WTC11 (cell line): ENCODE data around the gene IGSF23. TPM values are rescaled to one million over a fixed set of nuclear protein-coding genes. Genes with fewer than 3 reads are reported as not detected.

Experiments used
- ATAC-seq: fragments of 200-7000 bp; cut with Tn5 transposase; 2 replicates; pipeline ENCODE4 v1.10.0; 2021; ENCODE audit warnings: mild to moderate bottlenecking, moderate library complexity
- CTCF ChIA-PET: fragments of 300-600 bp; sonication (Branson Sonifier 250); formaldehyde crosslinking; loops from one replicate; lab custom pipeline; 2021; ENCODE audit warnings: antibody characterized with exemption; lab: Charles Lee
- POLR2A ChIA-PET: fragments of 350-600 bp; sonication (Branson Sonifier 250); formaldehyde crosslinking; loops from one replicate; lab custom pipeline; 2021; ENCODE audit warnings: antibody characterized with exemption; lab: Charles Lee
- DNase-seq: peaks from one replicate; pipeline ENCODE4 v3.0.0; 2021; ENCODE audit warnings: low spot score
- H3K27ac Mint-ChIP-seq: 2 replicates; pipeline ENCODE4 v1.8.0; 2021; ENCODE audit warnings: mixed read lengths
- H3K27me3 Mint-ChIP-seq: 2 replicates; pipeline ENCODE4 v1.8.0; 2021; ENCODE audit warnings: low read depth, mild to moderate bottlenecking, moderate library complexity, mixed read lengths
- H3K36me3 Mint-ChIP-seq: 2 replicates; pipeline ENCODE4 v1.8.0; 2021; ENCODE audit warnings: mixed read lengths
- H3K4me1 Mint-ChIP-seq: 2 replicates; pipeline ENCODE4 v1.8.0; 2022; ENCODE audit warnings: mixed read lengths
- H3K4me3 Mint-ChIP-seq: 2 replicates; pipeline ENCODE4 v1.8.0; 2021; ENCODE audit warnings: mild to moderate bottlenecking, moderate library complexity, mixed read lengths
- H3K9me3 Mint-ChIP-seq: 2 replicates; pipeline ENCODE4 v1.8.0; 2021; ENCODE audit warnings: mixed read lengths
- CBFB ChIP-seq: sonication (generic); formaldehyde crosslinking; IDR thresholded peaks from 2 replicates; pipeline ENCODE4 v1.8.1; 2022; ENCODE audit warnings: mild to moderate bottlenecking, low read depth, missing genetic modification reagents
- ELF4 ChIP-seq: sonication (generic); formaldehyde crosslinking; IDR thresholded peaks from 2 replicates; pipeline ENCODE4 v1.8.1; 2022; ENCODE audit warnings: low read depth, mild to moderate bottlenecking, moderate library complexity, missing genetic modification reagents
- ETV6 ChIP-seq: sonication (generic); formaldehyde crosslinking; IDR thresholded peaks from 2 replicates; pipeline ENCODE4 v1.8.1; 2022; ENCODE audit warnings: mild to moderate bottlenecking, missing genetic modification reagents
- IRF1 ChIP-seq: sonication (generic); formaldehyde crosslinking; IDR thresholded peaks from 2 replicates; pipeline ENCODE4 v1.8.0; 2023; ENCODE audit warnings: missing genetic modification reagents
- MXD4 ChIP-seq: fragments of 250-450 bp; sonication (Bioruptor Pico); IDR thresholded peaks from 2 replicates; pipeline ENCODE4 v1.8.0; 2021; ENCODE audit warnings: mild to moderate bottlenecking, moderate library complexity, borderline replicate concordance
- NFATC4 ChIP-seq: fragments of 250-450 bp; sonication (Bioruptor Pico); IDR thresholded peaks from 2 replicates; pipeline ENCODE4 v1.9.0; 2021; ENCODE audit warnings: mild to moderate bottlenecking
- NFE2L1 ChIP-seq: sonication (generic); formaldehyde crosslinking; IDR thresholded peaks from 2 replicates; pipeline ENCODE4 v1.8.1; 2023; ENCODE audit warnings: missing genetic modification reagents
- NR2C2 ChIP-seq: sonication (generic); formaldehyde crosslinking; IDR thresholded peaks from 2 replicates; pipeline ENCODE4 v1.8.0; 2022; ENCODE audit warnings: mild to moderate bottlenecking, missing genetic modification reagents
- PRDM15 ChIP-seq: sonication (generic); formaldehyde crosslinking; IDR thresholded peaks from 2 replicates; pipeline ENCODE4 v1.8.0; 2022; ENCODE audit warnings: missing genetic modification reagents
- PREB ChIP-seq: sonication (generic); formaldehyde crosslinking; IDR thresholded peaks from 2 replicates; pipeline ENCODE4 v1.8.1; 2022; ENCODE audit warnings: mild to moderate bottlenecking, missing genetic modification reagents, moderate library complexity, borderline replicate concordance
- RORB ChIP-seq: fragments of 250-450 bp; sonication (Bioruptor Pico); IDR thresholded peaks from 2 replicates; pipeline ENCODE4 v1.9.0; 2021; ENCODE audit warnings: mild to moderate bottlenecking
- STAT6 ChIP-seq: sonication (generic); formaldehyde crosslinking; conservative IDR thresholded peaks from 2 replicates; pipeline ENCODE4 v1.8.1; 2023; ENCODE audit warnings: mild to moderate bottlenecking, low read depth, missing genetic modification reagents, moderate library complexity
- ZNF219 ChIP-seq: sonication (generic); formaldehyde crosslinking; IDR thresholded peaks from 2 replicates; pipeline ENCODE4 v1.8.0; 2023; ENCODE audit warnings: missing genetic modification reagents, mild to moderate bottlenecking, borderline replicate concordance
- ZNF416 ChIP-seq: fragments of 250-450 bp; sonication (Bioruptor Pico); IDR thresholded peaks from 2 replicates; pipeline ENCODE4 v1.9.0; 2021; ENCODE audit warnings: mild to moderate bottlenecking, inconsistent platforms
- ZNF423 ChIP-seq: fragments of 250-450 bp; sonication (Bioruptor Pico); IDR thresholded peaks from 2 replicates; pipeline ENCODE4 v2.1.2; 2022; ENCODE audit warnings: mild to moderate bottlenecking, moderate library complexity
- total RNA-seq: library from RNA; stranded (reverse); gene quantifications from 3 replicates; pipeline ENCODE4 v1.2.3, GENCODE V29; 2021
- TF ChIP-seq, protein P1 (sequence below): sonication (generic); formaldehyde crosslinking; IDR thresholded peaks from 2 replicates; pipeline ENCODE4 v1.8.1; 2023; ENCODE audit warnings: mild to moderate bottlenecking, moderate library complexity, missing genetic modification reagents

IGSF23 gene
- total RNA-seq, 1 experiment from 2014 or later, result not detected

DNA sequence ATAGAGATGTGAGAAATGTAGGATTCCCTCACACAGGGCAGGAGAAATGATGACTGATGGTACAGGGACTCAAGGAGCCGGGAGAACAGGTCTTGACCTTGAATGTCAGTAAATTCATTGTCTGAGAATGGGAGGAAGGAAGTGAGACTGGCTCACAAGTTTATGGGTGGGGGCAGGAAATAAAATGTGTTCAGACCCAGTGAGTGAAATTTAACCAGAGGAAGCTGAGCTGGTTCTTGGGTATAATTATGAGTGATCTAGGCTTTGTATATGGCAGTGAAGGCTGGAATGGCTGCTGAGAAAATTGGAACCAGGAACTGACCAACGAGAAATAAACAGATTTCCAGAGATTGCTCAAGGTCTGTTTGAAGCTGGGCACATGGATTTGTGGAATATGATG is 6.3 kb upstream of the IGSF23 start:
- CTCF ChIA-PET, result no interaction called here
- TF ChIP-seq ZNF219 (CRISPR knock-in tag), result no peak
- TF ChIP-seq ZNF423 (CRISPR knock-in tag), result no peak
- no peak for TF ChIP-seq PREB (CRISPR knock-in tag)
- no peak for TF ChIP-seq ZNF416
- TF ChIP-seq CBFB (CRISPR knock-in tag), result no peak
- no peak for TF ChIP-seq MXD4
- TF ChIP-seq NFATC4 (CRISPR knock-in tag), result no peak
- no peak for TF ChIP-seq PRDM15
- TF ChIP-seq ELF4, result no peak
- TF ChIP-seq, protein P1, sequence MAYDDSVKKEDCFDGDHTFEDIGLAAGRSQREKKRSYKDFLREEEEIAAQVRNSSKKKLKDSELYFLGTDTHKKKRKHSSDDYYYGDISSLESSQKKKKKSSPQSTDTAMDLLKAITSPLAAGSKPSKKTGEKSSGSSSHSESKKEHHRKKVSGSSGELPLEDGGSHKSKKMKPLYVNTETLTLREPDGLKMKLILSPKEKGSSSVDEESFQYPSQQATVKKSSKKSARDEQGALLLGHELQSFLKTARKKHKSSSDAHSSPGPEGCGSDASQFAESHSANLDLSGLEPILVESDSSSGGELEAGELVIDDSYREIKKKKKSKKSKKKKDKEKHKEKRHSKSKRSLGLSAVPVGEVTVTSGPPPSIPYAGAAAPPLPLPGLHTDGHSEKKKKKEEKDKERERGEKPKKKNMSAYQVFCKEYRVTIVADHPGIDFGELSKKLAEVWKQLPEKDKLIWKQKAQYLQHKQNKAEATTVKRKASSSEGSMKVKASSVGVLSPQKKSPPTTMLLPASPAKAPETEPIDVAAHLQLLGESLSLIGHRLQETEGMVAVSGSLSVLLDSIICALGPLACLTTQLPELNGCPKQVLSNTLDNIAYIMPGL, result no peak
- TF ChIP-seq STAT6 (CRISPR knock-in tag), result no peak
- no peak for TF ChIP-seq NFE2L1
- no peak for TF ChIP-seq ETV6 (CRISPR knock-in tag)
- no peak for TF ChIP-seq IRF1
- TF ChIP-seq NR2C2 (CRISPR knock-in tag), result no peak
- Mint-ChIP-seq H3K27ac (no peak overlapping the region), H3K4me3 (no peak overlapping the region), H3K9me3 (peaks cover 11% of the 10 kb centered on the region; the same call in 1 of the 2 replicates), H3K4me1 (peaks cover 51% of the 10 kb centered on the region), H3K27me3 (no peaks in the 10 kb centered on the region; the same call in 1 of the 2 replicates), H3K36me3 (no peaks in the 10 kb centered on the region)
- POLR2A ChIA-PET, result interaction anchor here (0.5 kb wide), 1 partner anchor 89 kb away, joined by 4 read pairs; no protein-coding TSS in a partner anchor
- ATAC-seq (no peak), DNase-seq (no peak)

DNA sequence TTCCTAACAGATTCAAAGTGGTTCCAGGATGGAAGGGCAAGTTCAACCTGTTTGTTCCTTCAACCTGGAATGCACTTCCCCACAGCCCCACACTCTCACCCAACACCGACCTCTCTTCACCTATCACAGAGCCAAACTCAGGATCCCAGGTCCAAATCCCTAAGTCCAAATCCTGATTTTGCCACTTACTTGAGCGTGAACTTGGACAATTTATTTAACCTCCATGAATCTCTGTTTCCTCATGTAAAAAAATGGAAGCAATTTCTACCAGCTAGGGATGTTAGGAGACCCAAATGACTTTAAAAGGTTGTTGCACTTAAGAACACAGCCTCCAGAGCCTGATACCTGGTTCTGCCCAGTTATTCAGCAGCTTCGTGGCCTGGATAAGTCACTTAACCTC is 5.4 kb upstream of the IGSF23 start:
- CTCF ChIA-PET, result interaction anchor here (0.6 to 3.5 kb wide), 2 partner anchors 31 to 36 kb away, joined by 4 to 22 read pairs; partner anchors contain the start of gene PVR
- POLR2A ChIA-PET, result no interaction called here
- peaks cover 45% of the 10 kb centered on the region for H3K4me1 Mint-ChIP-seq
- DNase-seq (no peak), ATAC-seq (no peak)
- peaks cover 11% of the 10 kb centered on the region; the same call in 1 of the 2 replicates for H3K9me3 Mint-ChIP-seq
- H3K27me3 Mint-ChIP-seq, result no peaks in the 10 kb centered on the region
- peak overlapping the region; percentile 39 for H3K27ac Mint-ChIP-seq
- no peaks in the 10 kb centered on the region for H3K36me3 Mint-ChIP-seq
- H3K4me3 Mint-ChIP-seq, result no peak overlapping the region
- no peak for TF ChIP-seq RORB (CRISPR knock-in tag)
- TF ChIP-seq PRDM15, result peak; percentile 78
